ENCODE measurements around the gene TRMU.
"Not testable (repeated sequence)": the region's sequence is repeated elsewhere in the genome, so short reads cannot be mapped to it uniquely, and the experiment has no call there.

The TRMU gene

DNA sequence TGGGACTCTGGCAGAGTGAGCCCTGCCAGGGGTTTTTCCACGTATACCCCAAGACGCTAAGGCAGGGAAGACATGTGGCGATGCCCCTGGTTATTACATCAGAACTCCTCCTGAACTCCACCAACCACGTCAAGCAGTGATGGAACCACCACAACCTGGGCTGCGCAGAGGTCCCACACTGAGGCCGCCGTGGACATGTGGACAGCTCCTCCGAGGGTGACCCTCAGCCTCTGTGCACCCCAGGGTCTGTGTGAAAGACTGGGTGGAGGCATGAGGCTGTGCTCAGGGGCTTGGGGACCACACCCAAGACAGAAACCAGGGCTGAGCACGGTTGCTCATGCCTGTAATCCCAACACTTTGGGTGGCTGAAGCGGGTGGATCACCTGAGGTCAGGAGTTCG is 52.2 kb downstream of the TRMU start:
- no peak for DNase-seq (ENCODE audit: low read depth in 2 of 2)

DNA sequence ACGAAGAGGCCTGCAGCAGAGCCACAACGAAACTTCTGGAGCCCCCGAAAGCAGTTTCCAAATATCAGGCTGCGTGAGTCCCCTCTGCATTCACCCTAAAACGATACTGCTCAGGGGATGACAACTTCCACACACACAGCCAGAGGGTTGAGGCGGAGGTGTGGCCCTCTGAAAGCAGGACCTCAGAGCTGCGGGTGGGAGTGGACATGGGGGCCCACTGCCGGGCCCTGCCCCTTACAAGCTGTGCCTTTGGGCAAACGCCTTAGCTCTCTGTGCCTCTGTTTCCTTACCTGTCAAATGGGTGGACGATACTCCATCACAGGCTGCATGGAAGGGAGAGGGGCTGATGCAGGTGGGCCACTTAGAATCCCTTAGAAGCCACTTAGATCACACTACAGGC is 53.1 kb downstream of the TRMU start:
- DNase-seq (ENCODE audit: low read depth in 2 of 2), result no peak

DNA sequence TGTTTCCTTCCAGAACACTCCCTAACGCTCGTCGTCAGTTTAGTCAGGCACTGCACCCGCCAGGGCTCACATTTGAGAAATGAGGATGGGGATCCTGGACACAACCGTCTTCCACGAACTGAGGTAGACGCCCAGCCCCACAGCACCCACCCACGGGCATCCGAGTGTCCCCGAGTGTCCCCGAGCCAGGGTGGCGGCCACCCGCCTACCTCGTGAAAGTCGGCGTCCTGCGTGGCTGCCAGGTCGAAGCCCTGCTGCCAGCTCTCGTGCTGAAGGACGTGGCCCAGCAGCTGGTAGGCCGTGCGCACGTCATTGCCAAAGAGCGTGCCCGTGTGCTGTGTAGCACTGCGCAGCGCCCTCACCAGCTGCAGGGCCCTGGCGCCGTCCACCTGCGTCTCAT is 53.6 kb downstream of the TRMU start:
- DNase-seq (ENCODE audit: low read depth in 2 of 2), result no peak

DNA sequence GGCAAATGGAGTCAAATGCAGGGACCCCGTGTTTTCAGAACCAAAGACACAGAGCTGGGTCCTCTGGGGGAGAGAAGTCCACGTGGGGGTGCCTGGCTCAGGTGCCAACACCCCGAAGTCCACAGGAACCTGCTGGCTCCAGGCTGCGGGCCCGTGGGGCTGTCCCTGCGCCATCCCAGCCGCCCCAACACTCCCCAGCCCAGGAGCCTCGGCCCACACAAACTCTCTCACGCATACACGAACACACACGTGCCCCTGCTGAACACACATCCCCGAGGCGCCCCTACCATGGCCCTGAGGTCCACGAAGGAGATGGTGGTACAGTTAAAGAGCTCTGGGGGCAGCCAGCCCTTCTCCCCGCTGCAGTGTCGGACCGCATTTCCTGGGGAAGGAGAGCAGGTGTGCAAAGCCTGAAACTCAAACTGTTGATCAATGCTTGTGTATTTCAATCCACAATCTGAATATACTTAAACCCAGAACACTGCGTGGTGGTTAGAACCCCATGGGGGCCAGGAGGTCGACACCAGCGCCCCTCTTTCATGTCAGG is 54.7 kb downstream of the TRMU start:
- DNase-seq (ENCODE audit: low read depth in 2 of 2), result no peak

- no peak for DNase-seq (ENCODE audit: low read depth in 2 of 2)
These were observed 55.3 kb downstream of the TRMU start for GRCh38 chr22:46390652-46391301.

DNA sequence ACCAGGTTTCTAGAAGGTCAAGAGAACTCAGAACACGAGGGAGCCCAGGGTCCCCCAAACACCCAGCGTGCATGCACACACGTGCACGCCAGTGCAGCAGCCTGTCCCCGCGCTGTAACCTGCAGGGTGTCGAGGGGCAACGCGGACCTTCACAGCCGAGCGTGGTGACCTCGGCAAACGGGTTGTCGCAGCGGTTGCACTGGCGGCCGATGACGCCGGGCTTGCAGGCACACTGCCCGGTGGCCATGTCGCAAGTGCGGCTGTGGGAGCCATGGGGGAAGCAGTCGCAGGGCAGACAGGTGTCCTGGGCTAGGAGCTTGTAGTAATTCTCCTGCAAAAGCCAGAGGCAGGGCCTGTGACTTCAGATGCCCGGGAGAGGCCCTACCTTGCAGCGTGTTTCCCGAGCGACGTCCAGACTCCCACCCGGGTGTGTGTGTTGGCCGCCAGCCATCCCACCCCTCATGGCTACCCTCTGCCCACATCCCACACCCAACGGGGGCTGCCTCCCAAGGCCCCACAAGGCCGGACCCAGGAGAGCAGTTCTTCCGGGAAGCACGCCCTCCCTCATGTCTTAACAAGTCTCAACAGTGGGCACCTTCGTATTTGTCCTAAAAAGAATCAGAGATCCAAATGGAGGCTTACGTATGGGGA is 56.1 kb downstream of the TRMU start:
- no peak for DNase-seq (ENCODE audit: low read depth in 2 of 2)

GRCh38 chr22:46392137-46392844 is 56.8 kb downstream of the TRMU start:
- no peak for DNase-seq (ENCODE audit: low read depth in 2 of 2)

DNA sequence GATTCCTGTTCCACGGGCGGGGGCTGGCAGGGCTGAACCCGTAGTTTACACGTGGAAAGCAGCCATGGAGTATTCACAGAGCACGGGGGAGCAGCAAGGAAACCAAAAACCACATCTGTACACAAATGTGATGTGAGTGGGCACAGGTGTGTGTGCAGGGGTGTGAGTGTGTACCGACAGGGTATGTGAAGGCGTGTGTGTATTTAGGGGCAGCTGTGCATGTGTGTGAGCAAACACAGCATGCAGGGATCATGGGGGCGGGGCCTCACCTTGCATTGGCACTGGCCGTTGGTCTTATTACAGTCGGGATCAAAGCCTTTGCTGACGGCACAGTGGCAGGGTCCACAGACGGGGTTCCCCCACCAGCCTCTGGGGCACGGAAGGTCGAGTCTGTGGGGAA is 58.4 kb downstream of the TRMU start:
- no peak for DNase-seq (ENCODE audit: low read depth in 2 of 2)

DNA sequence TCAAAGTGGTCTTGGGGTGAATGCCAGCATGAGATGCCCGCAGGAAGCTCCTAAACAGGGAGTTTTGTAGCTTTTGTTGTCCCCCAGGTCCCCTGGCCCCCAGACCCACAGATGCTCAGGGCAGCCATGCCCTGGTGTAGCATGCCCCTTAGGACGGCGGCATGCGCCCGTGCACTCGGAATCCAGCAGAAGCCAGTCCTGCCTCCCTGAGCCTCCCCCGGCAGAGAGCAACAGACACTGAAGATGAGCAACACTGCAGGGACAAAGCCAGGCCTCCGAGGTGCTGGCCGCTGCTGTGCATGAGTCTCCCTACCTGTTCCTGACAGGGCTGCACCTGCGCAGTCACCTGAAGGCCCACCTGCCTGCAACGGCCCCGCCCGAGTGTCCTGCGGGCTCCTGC is 59.1 kb downstream of the TRMU start:
- DNase-seq (ENCODE audit: low read depth in 2 of 2), result no peak

GRCh38 chr22:46395145-46395544 is 59.6 kb downstream of the TRMU start:
- DNase-seq (ENCODE audit: low read depth in 2 of 2), result no peak

- DNase-seq (ENCODE audit: low read depth in 2 of 2), result not testable (repeated sequence)
These were observed 61.5 kb downstream of the TRMU start for GRCh38 chr22:46397049-46397448.

DNA sequence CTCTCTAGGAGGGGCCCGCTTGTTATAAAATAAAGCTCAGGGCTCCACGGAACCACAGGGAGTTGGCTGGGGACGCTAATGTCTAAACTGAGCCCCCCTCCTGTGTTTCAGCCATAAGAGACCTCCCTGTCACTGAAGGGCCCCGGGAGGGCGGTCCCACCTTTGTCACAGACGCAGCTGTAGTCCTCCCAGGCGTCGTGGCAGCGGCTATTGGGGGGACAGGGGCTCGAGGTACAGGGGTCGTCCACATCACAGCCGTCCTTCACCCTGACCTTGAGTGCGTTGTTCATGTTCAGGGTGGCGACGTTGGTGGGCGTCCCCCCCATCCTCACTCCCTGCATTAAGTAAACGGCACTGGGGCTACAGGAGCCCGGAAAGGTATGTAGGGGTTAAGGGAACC is 62.0 kb downstream of the TRMU start:
- DNase-seq (ENCODE audit: low read depth in 2 of 2), result no peak

GRCh38 chr22:46397951-46398350 is 62.4 kb downstream of the TRMU start:
- no peak for DNase-seq (ENCODE audit: low read depth in 2 of 2)

- no peak for DNase-seq (ENCODE audit: low read depth in 2 of 2)
These were observed 63.9 kb downstream of the TRMU start for GRCh38 chr22:46399251-46400024.

DNA sequence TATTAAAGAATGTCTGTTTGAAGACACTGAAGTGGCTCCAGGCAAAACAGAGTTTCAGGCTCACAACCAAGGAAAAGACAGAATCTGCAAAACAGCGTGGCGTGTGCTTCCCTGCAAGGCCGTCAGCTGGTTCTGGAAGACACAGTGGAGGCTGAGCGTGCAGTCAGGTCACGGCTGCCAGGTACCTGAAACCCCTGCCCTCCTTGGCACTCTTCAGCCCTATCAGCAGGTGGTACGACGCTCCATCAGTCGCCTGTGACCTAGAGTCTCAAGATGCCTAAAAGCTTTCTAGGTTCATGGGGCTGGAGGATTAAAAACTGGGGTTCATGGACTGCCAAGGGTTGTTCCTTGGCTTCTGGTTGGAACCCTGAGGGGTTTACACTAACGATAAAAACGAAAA is 65.9 kb downstream of the TRMU start:
- DNase-seq (ENCODE audit: low read depth in 2 of 2), result no peak

GRCh38 chr22:46402505-46402904 is 67.0 kb downstream of the TRMU start:
- no peak for DNase-seq (ENCODE audit: low read depth in 2 of 2)

DNA sequence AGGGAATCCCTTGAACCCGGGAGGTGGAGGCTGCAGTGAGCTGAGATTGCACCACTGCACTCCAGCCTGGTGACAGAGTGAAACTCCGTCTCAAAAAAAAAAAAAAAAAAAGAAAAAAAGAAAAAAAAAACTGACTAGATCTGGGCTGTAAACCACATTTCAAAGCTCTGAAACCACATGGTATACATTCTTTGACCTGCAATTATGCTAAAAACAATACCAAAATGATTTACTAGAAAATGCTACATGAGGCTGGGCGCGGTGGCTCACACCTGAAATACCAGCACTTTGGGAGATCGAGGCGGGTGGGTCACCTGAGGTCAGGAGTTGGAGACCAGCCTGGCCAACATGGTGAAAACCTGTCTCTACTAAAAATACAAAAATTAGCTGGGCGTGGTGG is 68.4 kb downstream of the TRMU start:
- not testable (repeated sequence) for DNase-seq (ENCODE audit: low read depth in 2 of 2)

GRCh38 chr22:46405901-46406300 is 70.4 kb downstream of the TRMU start:
- DNase-seq (ENCODE audit: low read depth in 2 of 2), result no peak

DNA sequence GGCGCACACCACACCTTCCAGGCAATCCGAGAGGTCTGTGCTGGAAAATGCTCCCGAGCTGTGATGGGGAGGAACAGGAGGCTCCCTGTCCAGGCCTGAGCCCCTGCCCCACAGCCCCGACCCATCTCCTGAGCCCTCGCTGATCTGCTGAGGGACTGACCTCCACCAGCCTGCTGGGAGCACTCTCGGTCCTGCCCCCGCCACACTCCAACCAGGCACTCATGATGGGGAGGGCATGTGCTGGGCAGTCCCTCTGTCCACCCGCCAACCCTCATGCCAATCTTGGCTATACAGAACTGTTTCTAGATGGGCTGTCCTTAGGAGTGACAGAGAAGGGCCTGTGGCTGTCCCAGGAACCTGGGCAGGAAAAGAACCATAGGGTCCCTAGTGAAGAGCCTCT is 70.8 kb downstream of the TRMU start:
- DNase-seq (ENCODE audit: low read depth in 2 of 2), result no peak

- no peak for DNase-seq (ENCODE audit: low read depth in 2 of 2)
These were observed 71.3 kb downstream of the TRMU start for GRCh38 chr22:46406791-46407190.

Data from stimulated activated CD4-positive, alpha-beta T cell treated with anti-CD3 and anti-CD28 coated beads, Interleukin-12 subunit alpha, Interleukin-12 subunit beta, amount 100 ng/mL, for 24 hours (primary cell).